Fibroblast of skin of back (primary cell): Measurements from ENCODE around the gene SLC30A3.
"Not testable (repeated sequence)": the region's sequence is repeated elsewhere in the genome, so short reads cannot be mapped to it uniquely, and the experiment has no call there.

Source experiments
- DNase-seq: peaks from one replicate; pipeline ENCODE4 v3.0.0-alpha.2; 2013

The SLC30A3 gene

GRCh38 chr2:27284996-27285395 lies 22.1 kb upstream of the SLC30A3 start:
- no peak for DNase-seq

GRCh38 chr2:27282892-27283291 lies 20.0 kb upstream of the SLC30A3 start:
- DNase-seq: no peak

GRCh38 chr2:27281855-27282559 lies 19.2 kb upstream of the SLC30A3 start, which contains the start of gene TRIM54:
Gene TRIM54, plus strand, starts transcription at chr2:27282429. Its CDS starts 303 bp downstream, at chr2:27282732.
- DNase-seq: peak; percentile 62

- DNase-seq: no peak
These were observed 18.6 kb upstream of the SLC30A3 start for GRCh38 chr2:27281442-27281841.

- DNase-seq: no peak
These were observed 18.0 kb upstream of the SLC30A3 start for GRCh38 chr2:27280826-27281225.

GRCh38 chr2:27278010-27278409 lies 15.2 kb upstream of the SLC30A3 start:
- DNase-seq: no peak

GRCh38 chr2:27275211-27276150 lies 12.6 kb upstream of the SLC30A3 start, which contains the start of gene DNAJC5G:
Gene DNAJC5G, plus strand, starts transcription at chr2:27275433. Its CDS starts 1,296 bp downstream, at chr2:27276729.
- no peak for DNase-seq

- DNase-seq: not testable (repeated sequence)
These were observed 10.0 kb upstream of the SLC30A3 start for GRCh38 chr2:27272537-27273522.

GRCh38 chr2:27271631-27272340 lies 8.9 kb upstream of the SLC30A3 start:
- no peak for DNase-seq

- DNase-seq: no peak
These were observed 7.8 kb upstream of the SLC30A3 start for GRCh38 chr2:27270670-27271069.

- DNase-seq: no peak
These were observed 7.3 kb upstream of the SLC30A3 start for GRCh38 chr2:27270131-27270530.

GRCh38 chr2:27268296-27268695 lies 5.4 kb upstream of the SLC30A3 start:
- not testable (repeated sequence) for DNase-seq

GRCh38 chr2:27265536-27265870 lies 2.7 kb upstream of the SLC30A3 start:
- DNase-seq: no peak

GRCh38 chr2:27264753-27265535 lies 2.1 kb upstream of the SLC30A3 start:
- peak; percentile 67 for DNase-seq

- DNase-seq: no peak
These were observed 1.5 kb upstream of the SLC30A3 start for GRCh38 chr2:27264253-27264752.

- DNase-seq: no peak
These were observed 723 bp upstream of the SLC30A3 start for GRCh38 chr2:27263287-27264252.

GRCh38 chr2:27261926-27262298 lies 935 bp downstream of the SLC30A3 start:
- DNase-seq: no peak

- no peak for DNase-seq
These were observed 1.5 kb downstream of the SLC30A3 start for GRCh38 chr2:27261241-27261925.

GRCh38 chr2:27258051-27258450 lies 4.8 kb downstream of the SLC30A3 start:
- no peak for DNase-seq
